HG02610 (cell line): ENCODE results near the gene TGFBR3.

Experiments used
- ATAC-seq: cut with Tn5 transposase; IDR thresholded peaks from one replicate; pipeline ENCODE4 v1.9.1; 2021; ENCODE audit warnings: mild to moderate bottlenecking, moderate library complexity; ENCODE audit not compliant: unreplicated experiment

TGFBR3 gene

DNA sequence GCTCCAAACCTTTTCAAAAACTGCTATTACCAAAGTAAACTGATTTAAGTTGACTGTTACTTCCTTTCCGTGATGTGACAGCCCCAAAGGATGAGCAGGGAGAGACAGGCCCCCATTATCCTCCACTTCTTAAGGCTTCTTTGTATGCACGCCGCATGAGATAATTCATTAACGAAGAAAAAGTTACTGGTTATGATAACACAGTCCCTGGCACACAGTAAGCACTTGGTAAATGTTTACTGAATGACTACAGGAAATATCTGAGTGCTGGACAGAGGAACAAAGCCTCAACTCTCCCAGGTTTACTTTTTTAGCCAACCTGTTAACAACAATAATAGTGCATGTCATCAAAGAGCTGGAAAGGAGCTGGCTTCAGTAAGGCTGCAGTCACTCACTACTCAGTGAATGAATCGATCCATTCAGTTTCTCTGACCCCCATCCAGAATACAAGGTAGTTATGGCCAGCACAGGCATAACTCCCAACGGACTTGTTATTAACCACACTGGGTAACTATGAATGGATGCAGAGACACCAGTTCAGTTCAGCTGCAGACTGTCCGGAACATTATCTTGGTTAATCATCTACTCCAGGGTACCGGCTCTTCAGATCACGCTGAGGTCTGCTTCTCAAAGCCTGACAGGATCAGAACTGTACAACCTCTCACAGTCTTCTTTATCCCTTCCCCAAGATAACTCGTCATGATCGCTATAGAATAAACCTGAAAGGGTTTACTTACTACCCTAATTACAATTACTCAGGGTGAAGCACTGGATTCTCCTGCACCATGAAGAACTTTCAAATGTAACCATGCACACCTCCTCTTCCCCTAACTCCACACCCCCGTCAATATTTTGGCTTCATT lies 58.3 kb downstream of the TGFBR3 start:
- ATAC-seq: no peak

- no peak for ATAC-seq
These were observed 58.9 kb downstream of the TGFBR3 start for GRCh38 chr1:91827087-91827458.

DNA sequence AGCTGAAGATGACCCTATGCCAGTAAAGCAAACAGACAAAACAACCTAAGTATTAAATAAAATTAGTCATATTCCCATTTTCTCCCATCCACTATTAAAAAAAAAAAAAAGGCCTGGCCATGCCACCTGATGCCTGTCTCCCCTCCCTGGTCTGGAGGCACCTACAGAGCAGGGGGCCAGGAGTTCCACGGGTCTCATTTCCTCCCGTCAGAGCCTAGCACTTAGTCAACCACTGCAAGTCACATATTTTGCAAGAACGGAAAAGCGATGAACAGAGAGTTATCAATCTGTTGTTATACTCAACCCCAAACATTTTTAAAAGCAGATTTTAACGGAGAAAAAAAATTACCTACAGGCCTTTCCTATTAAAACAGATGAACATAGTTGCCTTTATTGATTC lies 59.3 kb downstream of the TGFBR3 start:
- ATAC-seq: no peak

GRCh38 chr1:91826248-91826647 lies 59.7 kb downstream of the TGFBR3 start:
- ATAC-seq: no peak

DNA sequence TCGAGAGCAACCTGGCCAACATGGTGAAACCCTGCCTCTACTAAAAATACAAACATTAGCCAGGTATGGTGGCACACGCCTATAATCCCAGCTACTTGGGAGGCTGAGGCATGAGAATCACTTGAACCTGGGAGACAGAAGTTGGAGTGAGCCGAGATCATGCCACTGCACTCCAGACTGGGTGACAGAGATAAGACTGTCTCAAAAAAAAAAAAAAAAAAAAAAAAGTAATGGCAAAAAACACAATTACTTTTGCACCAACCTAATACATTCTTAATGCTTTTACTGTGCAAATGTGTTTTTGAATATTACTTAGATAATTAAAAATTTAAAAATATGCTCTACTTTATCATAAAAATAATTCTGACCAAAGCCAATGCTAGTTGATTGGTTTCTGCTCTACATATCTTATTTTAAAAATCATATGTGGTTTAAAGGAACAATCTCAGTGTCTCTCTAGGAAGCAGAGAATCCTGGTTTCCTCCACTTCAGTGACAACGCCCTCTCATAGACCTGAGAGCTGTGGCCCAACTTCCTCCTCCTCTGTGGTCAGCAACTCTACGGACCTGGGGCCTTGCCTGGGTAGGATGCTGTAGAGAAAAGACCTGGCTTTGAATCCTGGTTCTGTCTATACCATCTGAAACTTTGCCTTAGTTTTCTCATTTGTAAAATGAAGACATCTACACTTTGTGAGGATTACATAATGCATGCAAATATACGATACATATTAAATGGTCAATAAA lies 64.7 kb downstream of the TGFBR3 start:
- no peak for ATAC-seq

DNA sequence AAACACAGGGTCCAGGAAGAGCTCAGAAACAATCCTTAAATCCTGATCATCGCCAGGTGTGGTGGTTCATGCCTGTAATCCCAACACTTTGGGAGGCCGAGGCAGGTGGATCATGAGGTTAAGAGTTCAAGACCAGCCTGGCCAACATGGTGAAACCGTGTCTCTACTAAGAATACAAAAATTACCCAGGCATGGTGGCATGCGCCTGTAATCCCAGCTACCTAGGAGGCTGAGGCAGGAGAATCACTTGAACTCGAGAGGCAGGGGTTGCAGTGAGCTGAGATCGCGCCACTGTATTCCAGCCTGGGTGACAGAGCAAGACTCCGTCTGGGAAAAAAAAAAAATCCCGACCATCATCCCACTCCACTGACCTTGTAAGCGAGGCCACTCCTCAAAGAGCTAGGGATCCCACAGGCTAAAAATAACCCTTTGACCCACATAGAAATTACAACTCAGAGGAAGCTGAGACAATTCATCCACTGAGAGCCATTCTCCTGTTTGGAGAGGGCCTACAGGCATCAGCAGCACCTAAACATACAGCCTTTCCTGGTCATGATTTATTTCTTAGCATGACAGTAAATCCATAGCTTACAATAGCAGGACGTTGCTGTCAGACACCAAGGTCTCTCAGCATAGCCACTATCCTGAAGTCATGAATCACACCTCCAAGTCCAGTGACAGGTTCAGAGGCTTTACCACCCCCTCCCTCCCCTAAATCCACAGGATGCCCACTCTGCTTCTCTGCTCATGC lies 66.7 kb downstream of the TGFBR3 start:
- ATAC-seq: no peak

DNA sequence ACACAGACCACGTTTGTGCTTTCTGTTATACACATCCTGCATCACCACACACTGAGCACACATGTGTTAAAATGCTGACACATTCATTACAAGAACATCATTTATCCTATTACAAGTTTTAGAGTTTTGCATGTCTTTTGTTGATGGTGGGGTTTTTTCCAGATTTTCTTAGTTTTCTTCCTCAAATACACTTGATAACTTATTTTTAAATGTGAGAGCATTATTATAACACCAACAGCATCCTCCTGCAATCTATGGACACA lies 67.3 kb downstream of the TGFBR3 start:
- ATAC-seq: no peak

- ATAC-seq: no peak
These were observed 68.6 kb downstream of the TGFBR3 start for GRCh38 chr1:91817211-91817905.

DNA sequence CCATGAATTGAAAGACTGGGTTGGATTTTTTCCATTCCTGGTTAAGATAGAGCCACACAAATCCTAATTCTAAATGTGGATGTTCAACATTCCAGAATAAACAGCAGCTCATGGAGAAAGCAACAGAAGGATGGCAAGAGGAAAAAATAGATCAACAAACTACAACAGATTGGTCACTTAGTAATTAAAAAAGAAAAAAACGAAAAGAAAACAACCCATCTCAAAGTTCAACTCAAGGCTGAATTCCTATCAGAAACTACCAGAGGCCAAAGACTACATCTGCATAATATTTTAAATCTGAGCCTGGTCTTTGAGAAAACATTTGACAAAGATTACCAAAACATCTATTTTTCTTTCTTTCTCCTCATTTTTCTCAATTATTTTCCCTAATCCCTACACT lies 69.9 kb downstream of the TGFBR3 start:
- ATAC-seq: no peak

DNA sequence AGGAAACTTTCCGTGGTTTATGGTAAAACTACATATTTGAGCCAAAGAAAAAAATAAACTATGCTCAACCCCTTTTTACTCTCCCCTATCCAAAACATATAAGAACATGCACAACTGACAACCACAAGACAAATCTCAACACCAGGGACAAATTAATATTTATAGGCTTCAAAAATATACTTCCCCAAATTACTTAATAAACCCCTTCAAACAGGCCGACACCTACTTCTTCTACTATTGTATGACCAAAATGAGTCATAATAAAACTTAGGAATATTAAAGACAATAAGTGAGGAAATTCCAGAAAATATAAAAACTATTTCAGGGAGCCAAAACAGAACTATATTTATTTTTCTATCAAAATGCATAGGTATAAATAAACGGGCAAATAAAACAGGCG lies 71.5 kb downstream of the TGFBR3 start:
- ATAC-seq: no peak

DNA sequence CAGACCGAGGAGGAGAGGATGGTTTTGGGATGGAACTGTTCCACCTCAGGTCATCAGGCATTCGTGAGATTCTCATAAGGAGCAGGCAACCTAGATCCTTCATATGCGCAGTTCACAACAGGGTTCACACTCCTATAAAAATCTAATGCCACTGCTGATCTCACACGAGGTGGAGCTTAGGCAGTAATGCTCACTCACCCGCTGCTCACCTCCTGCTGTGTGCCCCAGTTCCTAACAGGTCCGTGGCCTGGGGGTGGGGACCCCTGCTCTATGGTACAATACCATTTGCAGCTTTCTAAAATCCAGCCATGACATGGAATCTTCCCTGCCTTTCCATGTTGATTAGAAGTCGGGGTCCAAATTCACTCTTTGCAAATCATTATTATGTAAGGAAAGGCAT lies 72.1 kb downstream of the TGFBR3 start:
- no peak for ATAC-seq

- no peak for ATAC-seq
These were observed 74.5 kb downstream of the TGFBR3 start for GRCh38 chr1:91811363-91812025.

DNA sequence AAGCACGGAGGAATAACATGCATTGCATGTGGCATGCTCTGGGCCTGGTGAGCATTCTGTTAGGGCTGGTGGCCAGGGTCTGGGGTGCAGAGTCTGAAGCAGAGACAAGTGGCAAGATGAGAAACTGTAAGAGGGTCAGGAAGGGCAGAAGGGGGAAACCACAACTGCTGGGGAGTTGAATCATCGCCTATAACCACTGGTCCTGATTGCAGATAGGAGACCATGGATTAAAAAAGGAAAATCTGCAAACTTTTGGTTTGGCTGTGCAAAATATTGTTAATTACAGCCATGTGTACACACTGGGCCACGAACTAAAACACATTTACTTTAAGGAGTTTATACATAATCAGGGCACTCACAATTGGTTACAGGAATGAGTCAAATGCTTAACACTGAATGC lies 76.6 kb downstream of the TGFBR3 start:
- no peak for ATAC-seq

DNA sequence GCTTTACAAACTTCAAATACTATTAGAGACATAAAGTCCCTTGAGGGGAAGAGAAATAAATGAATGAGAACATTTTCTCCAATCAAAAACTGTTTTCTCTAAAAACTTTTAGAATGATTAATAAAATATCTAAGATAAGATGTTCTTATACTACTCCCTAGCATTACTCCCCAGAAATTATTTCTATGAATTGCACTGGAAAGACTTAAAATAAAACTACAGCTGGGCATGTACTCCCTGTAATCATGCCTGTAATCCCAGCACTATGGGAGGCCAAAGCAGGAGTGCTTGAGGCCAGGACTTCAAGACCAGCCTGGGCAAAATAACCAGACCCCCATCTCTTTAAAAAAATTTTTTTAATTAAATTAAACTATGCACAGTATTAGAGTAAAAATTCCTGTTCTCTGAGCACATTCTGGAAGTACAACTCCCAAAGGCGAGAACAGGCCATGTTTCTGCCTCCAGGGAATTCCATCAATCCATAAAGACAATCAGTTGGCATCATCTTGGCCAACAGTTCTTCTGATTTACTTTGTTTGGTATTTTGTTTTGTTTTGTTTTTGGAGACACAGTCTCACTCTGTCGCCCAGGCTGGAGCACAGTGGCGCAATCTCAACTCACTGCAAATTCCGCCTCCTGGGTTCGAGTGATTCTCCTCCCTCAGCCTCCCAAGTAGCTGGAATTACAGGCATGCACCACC lies 77.9 kb downstream of the TGFBR3 start:
- no peak for ATAC-seq

- ATAC-seq: no peak
These were observed 78.9 kb downstream of the TGFBR3 start for GRCh38 chr1:91806769-91807700.

DNA sequence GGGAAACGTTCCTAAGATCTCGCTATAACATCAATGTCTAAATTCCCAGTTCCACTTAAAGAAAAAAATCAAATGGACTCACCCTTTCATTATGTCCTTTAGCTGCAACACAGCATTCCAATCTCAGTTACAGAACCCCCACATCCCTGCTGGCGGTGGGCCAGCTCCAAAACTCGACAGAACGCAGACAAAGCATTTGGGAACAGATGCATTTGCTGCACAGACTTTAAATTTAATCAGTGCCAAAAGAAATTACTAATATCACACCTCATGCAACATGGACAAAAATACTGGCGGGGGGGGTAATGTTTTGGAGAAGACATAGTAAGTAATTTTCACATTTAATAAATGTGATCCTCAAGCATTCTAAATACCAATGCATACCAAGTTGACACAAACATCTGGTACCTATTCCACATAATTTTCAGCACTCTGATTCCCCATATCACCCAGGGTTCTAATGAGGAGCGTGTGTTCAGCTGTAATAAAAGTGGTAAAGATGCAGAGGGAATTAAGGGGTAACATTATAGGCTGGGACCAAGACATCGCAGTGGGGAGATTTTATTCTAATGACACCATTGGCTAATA lies 79.7 kb downstream of the TGFBR3 start:
- no peak for ATAC-seq

GRCh38 chr1:91805311-91805801 lies 80.6 kb downstream of the TGFBR3 start:
- no peak for ATAC-seq

DNA sequence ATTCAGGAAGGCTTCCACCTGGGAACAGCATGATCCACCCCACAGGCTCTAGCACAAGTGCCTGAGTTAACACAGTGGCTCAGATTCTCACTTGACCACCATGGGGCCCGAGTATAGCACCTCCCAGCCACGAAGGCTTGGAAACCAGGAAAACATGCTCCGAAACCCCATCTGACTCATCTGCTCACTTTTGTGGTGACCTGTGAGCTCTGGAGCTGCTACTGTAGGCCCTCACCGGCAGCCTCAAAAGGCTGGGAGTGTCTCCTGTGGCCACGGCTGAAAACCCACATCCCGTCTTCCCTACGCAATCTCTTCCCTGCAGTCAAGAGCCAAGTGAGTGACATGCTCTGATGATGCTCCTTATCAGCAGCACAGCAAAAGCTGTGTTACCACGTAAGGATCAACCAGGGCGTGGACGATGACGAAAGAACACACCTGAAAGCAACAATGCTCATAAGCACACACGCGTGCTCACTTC lies 81.4 kb downstream of the TGFBR3 start:
- peak; percentile 3 for ATAC-seq
